ENCODE measurements around the gene OTUD3.

OTUD3 gene

DNA sequence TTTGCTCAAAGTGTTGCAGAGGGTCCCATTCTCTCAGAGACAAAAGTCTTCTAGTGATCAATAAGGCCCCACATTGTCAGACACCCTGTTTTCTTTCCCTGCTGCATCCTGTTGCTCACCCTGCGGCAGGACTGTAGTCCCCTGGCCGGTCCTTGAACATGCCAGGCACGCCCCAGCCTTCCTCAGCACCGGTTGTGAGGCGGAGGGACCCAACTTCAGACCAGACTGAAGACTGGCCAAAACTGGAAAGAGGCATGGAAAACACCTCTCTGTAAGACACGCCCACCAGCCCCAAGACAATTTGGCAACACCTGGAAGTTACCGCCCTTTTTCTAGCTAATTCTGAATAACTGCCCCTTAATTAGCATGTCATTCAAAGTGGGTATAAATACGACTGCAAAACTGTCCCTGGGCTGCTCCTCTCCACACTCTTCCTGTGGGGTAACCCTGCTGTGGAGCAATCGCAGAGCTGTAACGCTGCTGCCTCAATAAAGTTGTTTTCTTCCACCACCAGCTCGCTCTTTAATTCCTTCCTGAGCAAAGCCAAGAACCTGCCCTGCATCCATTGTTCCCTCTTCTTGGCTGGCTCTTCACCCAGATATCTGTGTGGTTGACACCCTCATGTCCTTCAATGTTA, 73.5 kb downstream of the OTUD3 start:
- DNase-seq, result no peak
- H3K4me3 ChIP-seq, result no peak overlapping the region
- TF ChIP-seq, protein P1, sequence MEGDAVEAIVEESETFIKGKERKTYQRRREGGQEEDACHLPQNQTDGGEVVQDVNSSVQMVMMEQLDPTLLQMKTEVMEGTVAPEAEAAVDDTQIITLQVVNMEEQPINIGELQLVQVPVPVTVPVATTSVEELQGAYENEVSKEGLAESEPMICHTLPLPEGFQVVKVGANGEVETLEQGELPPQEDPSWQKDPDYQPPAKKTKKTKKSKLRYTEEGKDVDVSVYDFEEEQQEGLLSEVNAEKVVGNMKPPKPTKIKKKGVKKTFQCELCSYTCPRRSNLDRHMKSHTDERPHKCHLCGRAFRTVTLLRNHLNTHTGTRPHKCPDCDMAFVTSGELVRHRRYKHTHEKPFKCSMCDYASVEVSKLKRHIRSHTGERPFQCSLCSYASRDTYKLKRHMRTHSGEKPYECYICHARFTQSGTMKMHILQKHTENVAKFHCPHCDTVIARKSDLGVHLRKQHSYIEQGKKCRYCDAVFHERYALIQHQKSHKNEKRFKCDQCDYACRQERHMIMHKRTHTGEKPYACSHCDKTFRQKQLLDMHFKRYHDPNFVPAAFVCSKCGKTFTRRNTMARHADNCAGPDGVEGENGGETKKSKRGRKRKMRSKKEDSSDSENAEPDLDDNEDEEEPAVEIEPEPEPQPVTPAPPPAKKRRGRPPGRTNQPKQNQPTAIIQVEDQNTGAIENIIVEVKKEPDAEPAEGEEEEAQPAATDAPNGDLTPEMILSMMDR (IDR thresholded peaks at IDR 0.05), result no peak
- no peaks in the 10 kb centered on the region for H3K4me1 ChIP-seq
- no peak overlapping the region for H3K27ac ChIP-seq
- no peaks in the 10 kb centered on the region for H3K9me3 ChIP-seq
- H3K36me3 ChIP-seq, result no peaks in the 10 kb centered on the region
- H3K27me3 ChIP-seq, result peaks cover 0 to 15% of the 10 kb centered on the region in 2 donors
- intact Hi-C loops (cut with DNase I; ENCODE audit: low total_unique reads), result no loop called here

DNA sequence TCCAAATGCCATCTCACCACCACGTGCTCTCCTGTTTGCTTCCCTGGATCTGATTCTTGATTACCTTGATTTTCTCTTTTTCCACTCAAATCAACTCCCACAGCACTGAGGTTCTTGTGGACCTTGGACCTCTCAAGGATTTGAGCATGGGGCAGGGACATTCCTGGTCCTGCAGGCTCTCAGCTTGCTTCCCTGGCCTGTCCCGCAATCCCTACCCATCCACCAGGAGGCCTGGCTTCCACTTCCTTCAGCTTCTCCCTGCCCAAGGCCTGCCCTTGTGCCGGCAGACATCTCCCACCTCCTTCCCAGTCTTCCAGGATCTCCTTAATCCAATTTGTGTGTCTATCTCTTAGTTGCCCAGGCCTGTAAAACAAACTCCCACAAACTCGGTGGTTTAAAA, 75.6 kb downstream of the OTUD3 start:
- no peaks in the 10 kb centered on the region for H3K36me3 ChIP-seq
- intact Hi-C loops (cut with DNase I; ENCODE audit: low total_unique reads), result no loop called here
- DNase-seq, result no peak
- H3K27me3 ChIP-seq, result peaks cover 0 to 30% of the 10 kb centered on the region in 2 donors
- TF ChIP-seq, protein P1 (IDR thresholded peaks at IDR 0.05), result no peak
- H3K4me1 ChIP-seq, result no peaks in the 10 kb centered on the region
- no peaks in the 10 kb centered on the region for H3K9me3 ChIP-seq
- H3K4me3 ChIP-seq, result no peak overlapping the region
- H3K27ac ChIP-seq, result no peak overlapping the region

DNA sequence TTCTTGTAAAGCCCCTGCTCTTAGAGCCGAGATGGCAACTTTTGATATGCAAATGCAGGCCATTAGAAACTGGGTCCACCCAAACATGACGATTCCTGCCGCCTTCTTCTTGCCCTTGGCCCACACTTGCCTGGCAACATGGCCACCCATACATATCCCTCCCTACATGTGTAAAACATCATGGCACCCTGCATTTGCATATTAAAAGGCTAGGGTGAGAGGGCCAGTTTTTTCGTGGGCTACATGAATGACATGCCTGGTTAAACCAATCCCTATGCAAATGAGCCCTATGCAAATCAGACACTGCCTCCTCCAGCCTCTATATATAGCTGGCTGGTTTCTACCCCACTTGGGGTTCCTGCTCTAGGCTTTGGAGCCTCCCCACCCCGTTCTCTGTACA, 78.4 kb downstream of the OTUD3 start:
- TF ChIP-seq, protein P1 (IDR thresholded peaks at IDR 0.05), result no peak
- no peak overlapping the region for H3K4me3 ChIP-seq
- no peaks in the 10 kb centered on the region for H3K9me3 ChIP-seq
- H3K27ac ChIP-seq, result no peak overlapping the region
- H3K27me3 ChIP-seq, result peaks cover 0 to 27% of the 10 kb centered on the region in 2 donors
- H3K4me1 ChIP-seq, result no peaks in the 10 kb centered on the region
- intact Hi-C loops (cut with DNase I; ENCODE audit: low total_unique reads), result no loop called here
- no peaks in the 10 kb centered on the region for H3K36me3 ChIP-seq
- no peak for DNase-seq
